ENCODE data around the gene RIPOR3.
"Not testable (repeated sequence)": the region's sequence is repeated elsewhere in the genome, so short reads cannot be mapped to it uniquely, and the experiment has no call there.

The RIPOR3 gene

DNA sequence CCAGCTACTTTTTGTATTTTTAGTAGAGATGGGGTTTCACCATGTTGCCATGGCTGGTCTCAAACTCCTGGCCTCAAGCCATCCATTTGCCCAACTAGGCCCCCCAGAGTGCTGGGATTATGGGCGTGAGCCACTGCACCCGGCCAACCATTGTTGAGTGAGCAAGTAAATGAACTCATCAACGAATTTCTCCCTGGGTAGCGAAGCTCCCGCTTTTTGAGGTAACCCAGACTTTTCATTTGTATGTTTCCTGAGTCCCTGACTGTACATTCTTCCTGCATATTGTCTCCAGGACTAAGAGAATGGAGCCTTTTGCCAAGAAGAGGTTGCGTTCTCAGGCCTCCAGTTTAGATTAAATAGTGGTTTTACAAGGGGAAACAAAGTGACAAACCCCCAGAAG, 36.4 kb downstream of the RIPOR3 start:
- DNase-seq: no peak

DNA sequence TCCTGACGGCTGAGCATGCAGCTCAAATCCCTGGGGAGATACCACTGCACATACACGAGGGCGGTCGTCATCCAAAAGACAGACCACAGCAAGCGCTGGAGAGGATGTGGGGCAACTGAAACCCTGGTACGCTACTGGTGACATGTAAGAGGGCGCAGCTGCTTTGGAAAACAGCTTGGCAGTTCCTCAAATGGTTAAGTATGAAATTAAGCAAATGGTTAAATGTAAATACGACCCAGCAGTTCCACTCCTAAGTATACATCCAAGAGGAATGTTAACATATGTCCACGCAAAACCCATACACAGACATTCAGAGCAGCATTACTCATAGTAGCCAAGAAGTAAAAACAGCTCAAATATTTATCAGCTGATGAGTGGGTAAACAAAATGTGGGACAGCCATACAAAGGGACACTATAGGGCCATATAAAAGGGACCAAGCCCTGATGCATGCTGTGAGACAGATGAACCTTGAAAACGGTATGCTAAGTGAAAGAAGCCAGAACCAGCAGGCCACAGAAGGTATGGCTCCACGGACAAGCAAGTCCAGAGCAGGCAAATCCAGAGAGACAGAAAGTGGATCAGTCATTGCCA, 38.5 kb downstream of the RIPOR3 start:
- no peak for DNase-seq

DNA sequence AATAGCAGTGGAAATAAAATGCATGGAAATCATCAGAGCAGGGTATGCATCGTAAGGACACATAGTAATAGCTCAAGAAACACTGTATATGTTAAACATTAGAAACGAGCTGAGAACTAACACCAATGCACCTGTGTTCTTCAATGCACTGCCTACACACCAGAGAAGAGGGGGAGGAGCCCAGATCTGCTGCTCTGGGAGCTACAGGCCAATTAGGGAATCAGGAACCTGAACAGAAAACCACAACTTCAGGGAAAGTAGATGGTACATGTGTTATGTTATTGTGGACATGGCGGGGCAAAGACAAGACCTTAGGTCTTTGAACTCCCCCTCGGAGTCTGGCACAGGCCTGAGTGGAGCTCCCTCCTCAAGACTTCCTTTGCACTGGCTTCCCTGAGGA, 39.7 kb downstream of the RIPOR3 start:
- DNase-seq: no peak

DNA sequence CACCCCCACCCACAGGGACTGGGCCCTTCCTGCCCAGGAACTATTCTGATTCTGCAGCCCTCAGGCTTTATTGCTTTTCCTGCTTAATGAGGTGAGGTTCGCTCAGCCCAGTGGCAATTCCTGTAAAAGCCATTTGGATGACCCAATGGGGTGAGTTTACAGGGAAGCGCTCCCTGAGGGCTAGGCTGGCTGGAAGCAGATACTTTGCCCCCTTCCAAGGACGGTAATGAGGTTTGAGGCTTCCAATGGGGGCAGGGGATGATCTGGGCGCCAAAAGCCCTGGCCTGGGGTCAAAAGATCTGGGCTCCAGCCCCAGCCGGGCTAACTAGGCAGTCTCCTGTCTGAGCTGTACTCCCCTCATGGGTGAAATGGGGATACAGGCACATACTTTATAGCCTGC, 41.8 kb downstream of the RIPOR3 start:
- DNase-seq: no peak

DNA sequence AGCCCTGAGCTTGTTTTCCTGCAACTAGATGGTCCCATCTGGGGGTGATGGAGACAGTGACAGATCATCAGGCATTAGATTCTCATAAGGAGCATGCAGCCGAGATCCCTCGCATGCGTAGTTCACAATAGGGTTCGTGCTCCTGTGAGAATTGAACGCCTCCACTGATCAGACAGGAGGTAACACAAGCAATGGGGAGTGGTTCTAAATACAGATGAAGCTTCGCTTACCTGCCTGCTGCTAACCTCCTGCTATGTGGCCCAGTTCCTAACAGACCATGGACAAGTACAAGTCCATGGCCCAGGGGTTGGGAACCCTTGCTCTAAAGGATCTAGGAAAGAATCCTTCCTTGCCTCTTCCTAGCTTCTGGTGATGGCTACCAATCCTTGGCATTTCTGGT, 42.7 kb downstream of the RIPOR3 start:
- no peak for DNase-seq

DNA sequence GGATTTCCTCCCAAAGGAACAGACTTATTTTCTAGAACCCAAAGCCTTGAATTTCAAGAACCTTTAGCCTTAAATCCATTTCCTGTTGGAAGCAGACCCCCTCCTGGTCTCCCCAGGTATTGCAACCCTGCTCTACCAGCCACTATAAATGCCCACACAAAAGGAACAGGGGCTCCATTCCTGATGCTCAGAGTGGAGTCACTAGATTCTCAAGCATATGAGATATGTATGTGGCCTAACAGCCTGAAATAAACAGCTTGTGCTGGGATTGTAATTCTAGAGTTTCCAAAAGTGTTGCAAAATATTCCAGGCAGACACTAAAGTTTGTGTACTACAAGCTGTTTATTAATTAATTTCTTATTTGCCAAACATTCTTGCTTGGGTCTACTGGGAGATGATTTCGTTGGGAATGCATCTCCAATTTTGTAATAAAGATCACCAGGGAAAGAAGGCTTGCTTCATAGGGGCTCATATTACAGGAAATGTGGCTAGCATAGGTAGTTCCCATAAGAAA, 44.8 kb downstream of the RIPOR3 start:
- DNase-seq: no peak

DNA sequence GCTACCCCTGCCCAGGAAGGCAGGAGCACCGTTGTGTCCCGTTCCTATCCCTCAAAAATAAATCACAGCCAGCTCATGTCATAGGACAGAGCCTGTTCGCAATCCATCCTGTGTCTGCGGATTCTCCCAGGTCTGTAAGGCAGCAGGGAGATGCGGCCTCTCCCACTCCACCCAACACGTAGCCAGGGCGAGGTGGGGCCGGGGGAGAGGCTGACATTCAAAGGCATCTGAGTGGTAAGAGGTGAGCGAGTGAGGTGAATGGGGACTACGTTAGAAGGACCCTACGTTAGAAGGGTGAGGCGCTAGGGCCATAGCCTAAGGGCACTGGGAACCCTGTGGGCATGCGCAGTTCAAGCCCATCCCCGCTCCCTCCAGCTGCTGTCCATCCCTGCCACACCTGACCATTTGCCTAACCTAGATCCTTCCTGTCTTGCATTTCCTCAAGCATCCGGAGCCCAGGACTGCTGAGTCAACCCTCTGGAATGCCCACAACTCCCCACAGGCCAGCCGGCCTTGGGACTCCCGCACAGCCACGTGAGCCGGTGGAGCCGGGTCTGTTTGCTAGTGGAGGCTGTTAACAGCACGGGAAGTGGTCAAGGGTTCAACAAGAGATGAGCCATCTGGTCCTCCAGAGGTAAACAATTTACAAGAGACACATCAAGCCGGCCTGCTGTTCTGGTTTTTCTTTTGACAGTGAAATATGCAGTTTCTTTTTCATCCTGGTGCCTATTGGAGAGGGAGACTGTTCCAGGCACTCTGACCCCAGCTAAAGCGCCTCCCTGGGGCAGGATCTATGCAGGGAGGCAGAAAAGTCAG, 45.9 kb downstream of the RIPOR3 start:
- no peak for DNase-seq

DNA sequence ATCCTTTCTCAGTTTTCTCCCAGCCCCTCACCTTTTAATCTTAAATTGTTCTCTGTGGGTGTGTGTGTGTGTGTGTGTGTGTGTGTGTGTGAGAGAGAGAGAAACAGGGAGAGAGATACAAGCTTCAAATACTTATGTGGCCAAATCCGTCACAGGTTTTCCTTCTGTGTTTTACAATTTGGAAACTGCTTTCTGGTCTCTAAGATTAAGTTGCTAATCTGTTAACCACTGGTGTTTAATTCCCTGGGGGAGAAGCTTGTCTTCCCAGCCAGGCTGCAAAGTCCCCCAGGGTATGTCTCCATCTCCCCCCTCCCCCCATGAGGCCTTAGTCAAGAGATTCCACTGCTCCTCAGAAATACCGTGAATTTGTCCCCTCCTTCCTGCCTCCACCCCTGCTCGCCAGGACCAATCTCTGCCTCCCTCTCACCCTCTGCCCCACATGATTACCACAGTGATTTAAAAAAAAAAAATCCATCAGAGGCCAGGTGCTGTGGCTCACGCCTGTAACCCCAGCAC, 49.0 kb downstream of the RIPOR3 start:
- no peak for DNase-seq

DNA sequence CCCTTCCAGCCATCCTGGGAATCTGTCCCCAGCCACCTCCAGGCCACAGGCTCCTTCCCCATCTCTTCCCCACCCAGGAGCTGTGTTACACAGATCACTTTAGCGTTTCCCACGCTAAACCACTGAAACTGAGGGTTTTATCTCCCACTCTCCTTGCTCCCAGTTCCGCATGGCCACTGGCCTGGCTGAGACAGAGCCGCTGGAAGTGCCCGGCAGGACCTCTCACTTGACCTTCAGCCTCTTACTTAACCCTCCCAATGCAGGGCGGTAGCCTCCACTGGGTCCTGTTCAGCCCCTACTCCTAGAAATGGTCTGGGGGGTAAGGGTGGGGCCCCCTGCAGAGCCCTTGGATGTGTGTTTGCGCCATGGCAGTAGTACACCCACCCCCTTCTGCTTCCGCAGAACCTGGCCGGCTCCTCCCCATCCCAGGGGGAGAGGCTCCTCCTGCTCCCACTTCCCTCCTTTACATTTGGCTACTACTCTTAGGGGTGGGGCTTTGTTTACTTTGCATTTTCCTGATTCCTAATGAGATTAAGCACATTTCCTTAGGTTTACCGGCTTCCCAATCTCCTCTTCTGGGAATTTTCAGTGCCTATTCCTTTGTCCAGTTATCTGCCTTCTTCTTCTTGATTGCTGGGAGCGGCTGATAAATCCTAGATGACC, 49.6 kb downstream of the RIPOR3 start:
- DNase-seq: not testable (repeated sequence)

DNA sequence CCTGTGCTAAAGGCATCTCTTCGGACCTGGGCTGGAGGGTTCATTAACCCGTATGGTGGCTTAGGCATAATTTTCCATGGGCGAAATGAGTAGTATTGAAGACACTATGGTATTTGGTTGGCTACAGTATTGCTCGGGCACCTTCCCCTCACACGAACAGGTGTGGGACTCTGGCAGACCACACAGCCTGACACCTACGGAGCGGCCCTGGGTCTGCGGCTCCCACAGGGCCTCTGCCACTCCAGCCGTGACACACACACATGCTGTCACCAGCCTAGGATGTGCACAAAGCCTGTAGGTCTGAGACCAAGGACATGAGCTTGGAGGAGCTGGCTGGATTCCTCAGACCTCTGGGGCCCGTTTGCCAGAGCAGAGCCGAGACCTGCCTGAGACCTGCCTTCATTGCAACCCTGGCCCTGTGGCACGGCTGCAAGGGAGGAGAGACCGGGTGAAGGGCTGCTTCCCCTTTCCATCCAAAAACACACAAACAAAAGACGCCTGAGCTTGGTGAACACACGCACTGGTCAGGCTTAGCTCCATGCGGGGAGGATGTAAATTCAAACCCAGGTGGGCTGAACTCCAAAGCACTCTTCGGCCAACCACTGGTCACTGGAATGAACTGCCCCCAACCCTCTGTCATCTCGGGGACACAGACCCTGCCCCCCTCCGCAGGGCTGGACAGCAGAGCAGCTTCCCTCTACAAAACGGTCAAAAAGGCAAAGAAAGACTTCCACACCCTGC, 51.2 kb downstream of the RIPOR3 start:
- not testable (repeated sequence) for DNase-seq

DNA sequence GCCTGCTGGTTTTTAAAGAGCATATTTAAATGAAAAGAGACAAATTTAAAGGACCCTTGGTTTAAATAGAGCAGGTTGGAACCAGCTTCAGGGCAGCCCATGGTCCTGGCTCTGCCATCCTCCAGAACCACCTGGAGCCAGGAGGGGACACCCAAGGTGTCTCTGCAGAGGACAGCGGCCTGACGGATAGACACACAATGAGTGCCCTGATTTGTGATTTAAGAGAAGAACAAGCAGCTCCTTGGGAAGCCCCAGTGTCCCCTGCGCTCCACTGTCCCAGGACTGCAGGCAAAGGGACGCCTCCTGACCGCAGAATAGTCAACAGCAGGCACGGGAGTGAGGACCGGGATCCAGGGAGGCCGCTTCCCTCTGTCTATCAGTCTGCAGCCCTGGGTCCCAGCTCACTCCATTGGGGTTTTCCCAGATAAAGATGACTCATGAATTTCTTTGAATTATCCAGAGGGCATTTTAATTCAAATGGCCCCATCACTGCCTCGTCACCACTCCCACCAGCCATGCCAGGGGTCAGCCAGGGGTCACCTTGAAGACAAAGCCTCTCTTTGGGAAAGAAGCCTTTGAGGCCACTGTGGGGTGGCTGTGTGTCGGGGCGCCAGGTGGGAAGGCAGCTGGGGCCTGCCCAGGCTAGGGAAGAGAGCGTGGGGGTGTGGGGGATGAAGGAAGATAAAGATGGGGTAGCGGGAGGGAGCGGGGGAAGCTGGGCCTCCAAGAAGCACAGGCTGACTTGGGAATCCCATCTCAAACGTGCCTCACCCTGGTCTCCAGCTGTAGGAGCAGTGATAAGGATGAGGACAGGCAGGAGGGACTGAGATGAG, 53.1 kb downstream of the RIPOR3 start:
- not testable (repeated sequence) for DNase-seq

DNA sequence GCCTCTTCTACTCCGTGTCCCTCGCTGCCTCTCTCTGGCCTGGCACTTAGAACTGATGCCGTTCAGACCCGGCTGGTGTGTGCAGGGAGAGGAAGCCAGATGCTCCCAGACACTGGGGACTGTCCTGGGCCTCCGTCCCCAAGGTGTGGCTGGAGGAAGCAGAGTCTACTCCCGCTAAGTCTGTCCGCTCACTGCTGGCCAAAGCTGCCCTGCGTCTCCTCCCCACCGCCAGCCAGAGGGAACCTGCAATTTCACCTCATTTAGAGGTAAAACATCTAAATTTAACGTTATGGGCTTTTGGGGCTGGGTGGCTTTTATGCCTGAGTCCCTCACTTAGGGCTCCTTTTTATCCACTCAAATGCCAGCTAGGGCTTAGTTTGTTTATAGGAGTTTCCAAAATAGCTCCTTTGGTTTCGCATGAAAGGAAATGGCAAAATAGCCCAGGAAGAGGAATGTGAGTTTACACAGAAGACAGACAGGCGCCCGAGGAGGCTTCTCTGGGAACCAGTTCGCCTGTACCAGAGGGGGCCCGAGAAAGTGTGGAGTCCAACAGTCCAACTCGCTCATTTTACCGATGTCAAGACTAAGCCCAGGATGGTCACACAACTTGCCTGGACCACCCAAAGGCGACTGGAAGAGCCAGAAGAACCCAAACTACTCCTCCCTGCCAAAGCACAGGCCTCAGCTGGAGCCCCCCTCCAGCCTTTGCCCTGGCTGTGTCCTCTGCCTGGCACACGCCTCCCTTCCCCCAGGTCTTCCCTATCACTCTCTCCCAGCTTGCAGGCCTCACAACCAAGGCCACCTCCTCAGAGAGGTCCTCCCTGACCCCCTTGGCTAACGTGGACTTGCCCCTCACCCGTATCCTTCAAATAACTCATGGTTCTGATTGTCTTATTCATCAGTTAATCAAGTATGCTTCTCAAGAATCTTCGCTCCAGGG, 54.5 kb downstream of the RIPOR3 start:
- DNase-seq: no peak

DNA sequence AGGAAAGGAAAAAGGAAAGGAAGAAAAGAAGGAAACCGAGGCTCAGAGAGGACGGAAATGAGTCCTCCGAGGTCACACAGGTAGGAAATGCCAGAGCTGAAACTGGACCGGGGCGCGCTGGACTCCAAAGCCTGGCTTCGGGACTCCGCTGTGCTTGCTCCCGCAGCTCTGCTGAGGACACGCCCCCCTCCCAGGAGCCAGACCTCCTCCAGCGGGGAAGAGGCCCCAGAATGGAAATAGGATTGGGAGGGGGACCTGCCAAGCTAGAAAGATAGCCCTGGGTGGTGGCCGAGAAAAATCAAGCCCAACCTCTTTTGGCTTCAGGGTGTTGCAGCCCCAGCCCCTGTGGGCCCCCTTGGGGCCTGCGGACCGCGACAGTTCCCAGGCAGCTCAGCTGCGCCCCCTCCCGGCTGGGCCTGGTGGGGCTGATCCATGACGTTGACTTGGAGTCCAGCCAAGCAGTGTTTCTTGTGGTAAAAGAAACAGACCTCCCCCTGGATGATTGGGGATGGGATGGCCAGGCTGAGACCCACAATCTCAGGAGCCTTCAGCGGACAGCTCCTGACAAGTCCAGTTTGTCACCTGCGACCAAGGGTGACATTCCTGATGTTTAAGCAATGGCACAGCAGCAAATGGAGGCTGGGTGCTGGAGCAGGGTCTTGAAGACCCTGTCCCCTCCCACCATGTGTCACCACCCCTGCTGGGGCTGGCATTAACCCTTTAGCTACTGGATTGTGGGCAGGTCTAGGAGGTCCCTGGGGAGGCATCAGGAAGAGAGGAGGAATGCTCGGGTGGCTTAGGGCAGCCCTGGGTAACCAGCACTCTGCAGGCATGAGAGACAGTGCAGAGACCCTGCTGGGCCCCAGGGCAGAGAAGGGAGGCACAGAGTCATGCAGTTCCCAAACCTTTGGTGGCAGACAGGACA, 55.4 kb downstream of the RIPOR3 start:
- DNase-seq: no peak

DNA sequence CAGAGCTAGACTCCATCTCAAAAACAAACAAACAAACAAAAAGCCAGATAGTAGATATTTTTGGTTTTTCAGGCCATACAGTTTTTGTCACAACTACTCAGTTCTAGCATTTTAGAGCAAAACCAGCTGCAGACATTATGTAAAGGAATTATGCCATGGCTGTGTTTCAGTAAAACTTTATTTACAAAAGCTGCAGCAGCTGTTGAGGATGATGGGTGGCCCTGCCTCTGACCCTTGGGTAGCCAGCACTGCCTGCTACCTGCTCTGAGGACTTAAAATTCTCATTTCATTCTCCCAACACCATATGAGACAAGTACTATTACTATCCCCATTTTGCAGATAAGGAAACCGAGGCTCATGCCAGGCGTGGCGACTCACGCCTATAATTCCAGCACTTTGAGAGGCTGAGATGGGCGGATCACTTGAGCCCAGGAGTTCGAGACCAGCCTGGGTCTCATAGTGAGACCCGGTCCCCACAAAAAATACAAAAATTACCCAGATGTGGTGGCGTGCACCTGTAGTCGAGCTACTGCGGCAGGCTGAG, 56.3 kb downstream of the RIPOR3 start:
- no peak for DNase-seq

DNA sequence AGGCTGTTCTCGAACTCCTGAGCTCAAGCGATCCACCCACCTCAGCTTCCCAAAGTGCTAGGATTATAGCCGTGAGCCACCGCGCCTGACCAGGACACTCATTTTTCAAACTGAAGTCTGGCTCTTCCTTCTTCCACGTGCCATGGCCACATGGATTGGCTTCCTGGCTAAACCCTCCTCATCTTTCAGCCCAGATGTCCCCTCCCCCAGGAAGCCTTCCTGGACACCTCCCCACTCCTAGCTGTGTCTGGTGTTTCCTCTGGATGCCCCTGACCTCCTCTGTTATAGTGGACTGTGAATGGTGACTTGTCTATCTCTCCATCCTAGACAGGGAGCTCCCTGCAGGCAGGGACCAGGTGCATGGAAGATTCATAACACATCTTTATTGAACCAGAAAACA, 57.2 kb downstream of the RIPOR3 start:
- no peak for DNase-seq

DNA sequence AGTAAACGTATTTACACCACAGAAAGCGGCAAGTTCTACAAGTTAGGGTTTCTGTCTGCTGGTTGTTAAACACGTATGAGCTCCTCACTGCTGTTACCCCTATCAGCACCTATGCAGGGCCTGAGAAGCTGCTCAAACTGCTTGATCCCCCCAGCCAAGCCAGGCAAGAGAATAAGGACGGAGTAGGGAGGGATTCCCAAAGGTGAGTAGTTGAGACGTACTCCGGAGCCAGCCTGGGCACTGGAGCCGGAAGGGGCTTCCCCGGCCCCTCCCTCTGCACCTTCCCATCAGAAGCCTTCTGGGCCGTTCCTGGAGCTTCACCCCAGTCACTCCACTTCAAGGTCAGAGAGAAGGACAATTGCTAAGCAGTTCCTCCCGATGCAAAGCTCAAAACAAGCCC, 58.0 kb downstream of the RIPOR3 start:
- DNase-seq: no peak

DNA sequence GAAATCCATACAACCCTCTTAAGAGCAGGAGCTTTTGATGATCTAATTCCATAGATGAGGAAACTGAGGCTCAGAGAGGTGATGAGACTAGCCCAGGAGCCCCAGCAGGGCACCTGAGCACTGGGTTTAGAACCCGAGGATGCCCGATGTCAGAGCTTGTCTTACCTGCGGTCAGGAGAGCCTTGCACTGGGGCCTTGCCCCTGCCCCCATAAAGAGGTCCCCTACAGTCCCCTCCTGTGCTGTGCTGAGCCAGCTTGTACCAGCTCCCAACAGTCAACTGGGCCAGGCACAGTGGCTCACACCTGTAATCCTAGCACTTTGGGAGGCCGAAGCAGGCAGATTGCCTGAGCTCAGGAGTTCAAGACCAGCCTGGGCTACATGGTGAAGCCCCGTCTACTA, 58.6 kb downstream of the RIPOR3 start:
- no peak for DNase-seq

DNA sequence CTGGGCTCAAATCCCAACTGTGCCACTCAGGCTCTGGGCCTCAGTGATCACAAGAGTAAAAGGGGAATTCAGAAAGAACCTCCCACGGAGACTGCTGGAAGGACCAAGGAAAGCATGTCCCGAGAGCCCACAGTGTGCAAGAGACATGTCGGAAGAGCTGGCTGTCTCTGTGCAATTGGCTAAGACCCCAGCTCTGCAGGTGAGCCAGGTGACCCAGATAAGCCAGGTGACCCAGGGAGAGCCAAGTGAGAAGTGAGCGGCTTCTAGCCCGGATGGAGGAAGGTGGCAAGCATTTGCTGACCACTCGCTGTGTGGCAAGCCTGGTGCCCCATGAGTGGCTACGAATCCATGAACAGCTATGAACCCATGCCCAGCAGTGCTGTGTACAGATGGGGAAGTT, 59.1 kb downstream of the RIPOR3 start:
- DNase-seq: no peak

DNA sequence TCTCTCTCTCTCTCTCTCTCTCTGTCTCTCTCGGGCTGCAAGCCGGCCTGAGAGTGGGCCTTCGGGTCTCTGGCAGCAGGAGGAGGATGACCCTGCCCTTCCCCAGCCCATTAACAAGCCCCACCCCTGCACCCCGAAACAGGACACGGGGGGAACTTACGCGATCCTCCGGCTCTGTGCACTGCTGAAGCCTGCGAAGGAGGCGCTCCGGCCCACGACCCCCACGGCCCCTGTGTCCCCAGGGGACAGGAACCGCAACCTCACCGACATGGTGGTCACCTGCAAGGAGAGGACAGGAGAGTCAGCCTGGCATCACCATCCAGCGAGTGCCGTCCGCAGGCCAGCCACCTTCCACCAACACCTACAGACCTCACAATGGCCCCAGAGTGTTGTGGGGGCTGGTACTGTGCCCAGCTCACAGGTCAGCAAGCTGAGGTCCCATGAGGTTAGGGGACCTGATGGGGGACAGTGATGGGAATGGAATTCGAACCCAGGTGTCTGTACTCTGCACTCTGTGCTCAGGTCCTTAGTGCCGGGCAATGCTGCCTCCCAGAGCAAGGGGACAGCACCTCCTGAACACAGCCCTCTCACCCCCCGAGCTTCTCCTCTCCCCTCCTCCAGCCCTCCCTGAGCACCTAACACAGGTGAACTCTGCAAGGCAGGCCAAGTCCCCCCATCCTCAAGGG, 60.6 kb downstream of the RIPOR3 start:
- DNase-seq: no peak
